Type B pancreatic cell (in vitro differentiated cells): ENCODE measurements around the gene KIAA0930. TPM values are rescaled to one million over a fixed set of nuclear protein-coding genes. Genes with fewer than 3 reads are reported as not detected.

Experiments used
- DNase-seq: peaks from one replicate; pipeline ENCODE4 v3.0.0; 2021; ENCODE audit warnings: mixed read lengths; ENCODE audit not compliant: unreplicated experiment; ENCODE audit errors: extremely low spot score
- H3K27ac Mint-ChIP-seq: 2 replicates; pipeline ENCODE4 v1.8.0; 2021; ENCODE audit warnings: mild to moderate bottlenecking, mixed read lengths
- H3K27me3 Mint-ChIP-seq: 2 replicates; pipeline ENCODE4 v1.8.0; 2021; ENCODE audit warnings: mixed read lengths
- H3K36me3 Mint-ChIP-seq: 2 replicates; pipeline ENCODE4 v1.8.0; 2021; ENCODE audit warnings: mixed read lengths
- H3K4me1 Mint-ChIP-seq: one replicate; pipeline ENCODE4 v1.8.0; 2021; ENCODE audit warnings: mixed read lengths; ENCODE audit not compliant: unreplicated experiment
- H3K4me3 Mint-ChIP-seq: 2 replicates; pipeline ENCODE4 v1.8.0; 2021; ENCODE audit warnings: mild to moderate bottlenecking, mixed read lengths
- H3K9me3 Mint-ChIP-seq: 2 replicates; pipeline ENCODE4 v1.8.0; 2021; ENCODE audit warnings: mixed read lengths
- CTCF ChIP-seq: fragments of 200-600 bp; sonication (generic); conservative IDR thresholded peaks from 2 replicates; pipeline ENCODE4 v1.5.0; 2021; ENCODE audit warnings: antibody characterized with exemption, mild to moderate bottlenecking
- total RNA-seq: library from RNA; stranded (reverse); gene quantifications from 2 replicates; pipeline ENCODE4 v1.2.1, GENCODE V29; 2021; ENCODE audit warnings: low replicate concordance

KIAA0930 gene
- total RNA-seq, 1 donor from 2014 or later = 54.1 TPM

GRCh38 chr22:45172881-45173585 lies 67.7 kb downstream of the KIAA0930 start:
- DNase-seq = no peak
- H3K9me3 Mint-ChIP-seq = no peaks in the 10 kb centered on the region
- H3K4me3 Mint-ChIP-seq = no peak overlapping the region
- no peaks in the 10 kb centered on the region for H3K4me1 Mint-ChIP-seq
- H3K27ac Mint-ChIP-seq = no peak overlapping the region
- no peaks in the 10 kb centered on the region for H3K27me3 Mint-ChIP-seq
- TF ChIP-seq CTCF = no peak
- H3K36me3 Mint-ChIP-seq = peaks cover 43% of the 10 kb centered on the region

- H3K4me3 Mint-ChIP-seq = no peak overlapping the region
- H3K27me3 Mint-ChIP-seq = no peaks in the 10 kb centered on the region
- H3K36me3 Mint-ChIP-seq = peaks cover 43% of the 10 kb centered on the region
- no peak for TF ChIP-seq CTCF
- H3K9me3 Mint-ChIP-seq = no peaks in the 10 kb centered on the region
- H3K27ac Mint-ChIP-seq = no peak overlapping the region
- H3K4me1 Mint-ChIP-seq = peaks cover 6% of the 10 kb centered on the region
- DNase-seq = no peak
These were observed 68.9 kb downstream of the KIAA0930 start for GRCh38 chr22:45171830-45172229.

- Mint-ChIP-seq H3K36me3 (peaks cover 39% of the 10 kb centered on the region), H3K4me1 (peaks cover 11% of the 10 kb centered on the region), H3K4me3 (peak overlapping the region; percentile 50), H3K9me3 (no peaks in the 10 kb centered on the region), H3K27ac (peak overlapping the region; percentile 92), H3K27me3 (no peaks in the 10 kb centered on the region)
- TF ChIP-seq CTCF = no peak
- no peak for DNase-seq
These were observed 70.9 kb downstream of the KIAA0930 start for GRCh38 chr22:45169591-45170466.

- Mint-ChIP-seq H3K27me3 (no peaks in the 10 kb centered on the region), H3K36me3 (peaks cover 27% of the 10 kb centered on the region), H3K9me3 (no peaks in the 10 kb centered on the region), H3K4me1 (peaks cover 19% of the 10 kb centered on the region), H3K27ac (peak overlapping the region; percentile 68), H3K4me3 (peak overlapping the region; percentile 63)
- DNase-seq = no peak
- TF ChIP-seq CTCF = no peak
These were observed 73.8 kb downstream of the KIAA0930 start for GRCh38 chr22:45166932-45167331.

GRCh38 chr22:45164270-45165088 lies 76.2 kb downstream of the KIAA0930 start:
- H3K36me3 Mint-ChIP-seq = peaks cover 13% of the 10 kb centered on the region
- no peak for DNase-seq
- H3K4me3 Mint-ChIP-seq = peak overlapping the region; percentile 97
- H3K4me1 Mint-ChIP-seq = peaks cover 32% of the 10 kb centered on the region
- H3K27ac Mint-ChIP-seq = peak overlapping the region; percentile 95
- no peaks in the 10 kb centered on the region for H3K27me3 Mint-ChIP-seq
- H3K9me3 Mint-ChIP-seq = no peaks in the 10 kb centered on the region
- TF ChIP-seq CTCF = no peak
